ENCODE results near the gene FNDC10.
"Not testable (repeated sequence)": the region's sequence is repeated elsewhere in the genome, so short reads cannot be mapped to it uniquely, and the experiment has no call there.

The FNDC10 gene

DNA sequence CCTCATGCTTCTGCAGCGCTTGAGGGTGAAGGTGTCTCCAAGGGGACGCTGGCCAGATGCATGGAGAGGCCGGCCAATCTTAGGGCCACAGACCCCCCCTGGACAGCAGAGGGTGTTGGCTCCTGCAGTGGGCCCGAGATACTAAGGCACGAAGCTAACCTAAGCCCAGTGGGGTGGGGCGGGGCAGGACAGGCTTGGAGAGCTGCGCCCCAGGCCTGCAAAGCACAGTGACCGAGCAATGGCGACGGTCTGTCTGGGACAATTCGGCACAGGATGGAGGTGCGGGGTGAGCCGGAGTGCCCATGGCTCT lies 1.3 kb downstream of the FNDC10 start:
- DNase-seq: no peak

DNA sequence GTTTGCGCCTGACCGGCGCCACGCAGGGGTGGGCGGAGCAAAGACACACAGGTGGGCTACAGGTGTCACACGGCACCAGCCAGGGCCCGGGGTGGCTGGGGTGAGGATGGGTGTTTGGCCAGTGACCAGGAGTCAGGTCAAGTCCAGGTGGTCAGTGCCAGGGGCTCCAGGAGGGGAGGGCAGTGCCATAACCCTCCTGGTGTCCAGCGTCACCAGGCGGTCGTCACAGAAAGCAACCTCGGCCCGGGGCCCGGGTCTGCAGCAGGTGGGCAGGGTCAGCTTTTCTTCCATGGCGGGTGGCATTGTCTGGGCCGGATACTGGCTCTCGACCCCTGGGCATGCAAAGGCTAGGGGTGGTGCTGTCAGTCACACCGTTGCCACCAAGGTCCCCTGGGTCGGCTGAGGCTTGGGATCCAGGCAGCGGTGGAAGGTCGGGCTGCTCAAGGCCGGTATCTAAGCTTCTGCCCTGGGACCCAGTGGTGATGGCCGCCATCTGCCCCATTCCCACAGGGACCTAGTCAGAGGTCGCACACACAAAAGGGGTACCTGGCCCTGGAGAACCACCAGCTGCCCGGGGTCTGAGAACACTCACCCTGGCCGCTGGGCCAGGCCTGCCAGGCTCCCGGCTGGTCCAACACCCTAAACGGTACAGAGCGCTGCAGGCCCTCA lies 1.8 kb downstream of the FNDC10 start:
- no peak for DNase-seq

DNA sequence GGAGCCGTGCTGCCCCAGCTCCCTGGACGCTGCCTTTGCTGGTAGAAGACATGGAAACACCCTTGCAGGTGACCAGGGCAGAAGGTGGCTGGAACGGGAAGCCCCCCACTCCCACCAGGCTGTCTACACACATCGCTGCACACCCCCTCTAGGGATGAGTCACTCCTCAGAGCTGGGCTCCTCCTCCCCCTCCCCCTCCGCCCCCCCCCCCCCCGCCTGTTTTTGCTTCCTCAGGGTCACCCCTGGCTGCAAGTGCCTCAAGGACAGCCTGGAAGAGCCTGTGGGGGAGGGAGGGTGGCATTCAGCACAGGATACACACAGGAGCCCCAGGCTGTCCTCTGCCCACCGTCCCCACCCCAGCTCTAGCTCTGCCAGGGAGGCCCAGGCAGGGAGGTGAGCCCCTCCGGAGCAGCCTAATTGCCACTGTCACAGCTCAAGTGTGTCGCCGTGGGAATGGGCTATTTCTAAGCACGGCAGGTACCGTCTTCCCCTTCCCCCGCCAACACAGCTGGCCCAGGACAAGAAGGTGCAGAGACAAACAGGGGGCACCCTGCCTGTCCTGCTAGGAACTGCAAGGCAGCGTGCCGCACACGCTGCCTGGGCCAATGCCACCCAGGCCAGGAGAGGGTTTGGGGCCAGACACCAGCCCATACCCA lies 2.5 kb downstream of the FNDC10 start:
- no peak for DNase-seq

DNA sequence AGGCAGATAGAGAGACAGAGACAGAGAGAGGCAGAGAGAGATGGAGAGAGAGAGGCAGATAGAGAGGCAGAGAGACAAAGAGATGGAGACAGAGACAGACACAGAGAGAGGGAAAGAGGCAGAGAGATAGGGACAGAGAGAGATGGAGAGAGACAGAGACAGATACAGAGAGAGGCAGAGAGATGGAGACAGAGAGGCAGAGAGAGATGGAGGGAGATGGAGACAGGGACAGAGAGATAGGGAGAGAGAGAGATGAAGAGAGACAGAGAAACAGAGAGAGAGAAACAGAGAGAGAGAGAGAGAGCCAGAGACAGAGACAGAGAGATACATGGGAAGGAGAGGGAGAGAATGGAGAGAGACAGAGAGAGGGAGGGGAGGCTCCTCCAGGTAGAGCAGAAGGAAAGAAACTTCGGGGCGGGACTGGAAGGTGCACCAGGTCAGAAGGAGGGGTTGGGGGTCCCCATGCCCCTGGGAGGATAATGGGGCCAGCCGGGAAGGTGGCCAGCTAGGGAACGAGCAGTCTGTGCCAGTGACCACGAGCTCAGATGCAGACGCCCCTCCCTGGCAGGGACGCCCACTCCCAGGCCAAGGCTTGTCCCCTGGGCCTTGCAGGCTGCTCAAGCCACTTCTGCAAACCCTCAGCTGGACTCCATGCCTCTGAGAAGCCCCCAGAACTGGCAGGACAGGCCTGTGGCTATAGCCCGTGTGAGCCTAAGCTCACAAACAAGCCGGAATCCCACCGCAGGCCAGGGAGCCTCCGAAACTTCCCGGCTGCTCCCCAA lies 3.3 kb downstream of the FNDC10 start:
- no peak for DNase-seq

DNA sequence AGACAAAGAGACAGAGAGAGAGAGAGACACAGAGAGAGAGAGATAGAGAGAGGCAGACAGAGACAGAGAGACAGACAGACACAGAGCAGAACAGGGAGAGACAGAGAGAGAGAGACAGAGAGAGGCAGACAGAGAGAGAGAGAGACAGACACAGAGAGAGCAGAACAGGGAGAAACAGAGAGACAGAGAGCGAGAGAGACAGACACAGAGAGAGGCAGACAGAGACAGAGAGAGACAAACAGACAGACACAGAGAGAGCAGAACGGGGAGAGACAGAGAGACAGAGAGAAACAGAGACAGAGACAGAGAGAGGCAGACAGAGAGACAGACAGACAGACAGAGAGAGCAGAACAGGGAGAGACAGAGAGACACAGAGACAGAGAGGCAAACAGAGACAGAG lies 4.6 kb downstream of the FNDC10 start:
- DNase-seq: not testable (repeated sequence)

DNA sequence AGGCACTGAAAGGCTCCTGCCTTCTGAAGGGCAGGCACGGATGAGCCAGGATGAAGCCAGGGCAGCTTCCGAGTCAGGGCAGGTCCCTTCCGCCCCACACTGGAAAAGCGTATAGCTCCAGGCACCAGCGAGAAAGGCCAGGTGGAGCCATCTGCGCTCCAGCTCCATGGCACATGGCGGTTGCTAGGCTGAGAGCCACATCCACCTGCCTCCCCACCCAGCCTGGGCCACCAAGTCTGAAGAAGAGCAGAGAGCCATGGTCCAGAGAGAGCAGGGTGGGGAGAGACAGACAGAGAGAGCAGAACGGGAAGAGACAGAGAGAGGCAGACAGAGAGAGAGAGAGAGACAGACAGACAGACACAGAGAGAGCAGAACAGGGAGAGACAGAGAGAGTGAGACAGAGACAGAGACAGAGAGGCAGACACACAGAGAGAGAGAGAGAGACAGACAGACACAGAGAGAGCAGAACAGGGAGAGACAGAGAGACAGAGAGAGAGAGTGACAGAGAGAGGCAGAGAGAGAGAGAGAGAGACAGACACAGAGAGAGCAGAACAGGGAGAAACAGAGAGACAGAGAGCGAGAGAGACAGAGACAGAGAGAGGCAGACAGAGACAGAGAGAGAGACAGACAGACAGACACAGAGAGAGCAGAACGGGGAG lies 5.2 kb downstream of the FNDC10 start:
- no peak for DNase-seq

DNA sequence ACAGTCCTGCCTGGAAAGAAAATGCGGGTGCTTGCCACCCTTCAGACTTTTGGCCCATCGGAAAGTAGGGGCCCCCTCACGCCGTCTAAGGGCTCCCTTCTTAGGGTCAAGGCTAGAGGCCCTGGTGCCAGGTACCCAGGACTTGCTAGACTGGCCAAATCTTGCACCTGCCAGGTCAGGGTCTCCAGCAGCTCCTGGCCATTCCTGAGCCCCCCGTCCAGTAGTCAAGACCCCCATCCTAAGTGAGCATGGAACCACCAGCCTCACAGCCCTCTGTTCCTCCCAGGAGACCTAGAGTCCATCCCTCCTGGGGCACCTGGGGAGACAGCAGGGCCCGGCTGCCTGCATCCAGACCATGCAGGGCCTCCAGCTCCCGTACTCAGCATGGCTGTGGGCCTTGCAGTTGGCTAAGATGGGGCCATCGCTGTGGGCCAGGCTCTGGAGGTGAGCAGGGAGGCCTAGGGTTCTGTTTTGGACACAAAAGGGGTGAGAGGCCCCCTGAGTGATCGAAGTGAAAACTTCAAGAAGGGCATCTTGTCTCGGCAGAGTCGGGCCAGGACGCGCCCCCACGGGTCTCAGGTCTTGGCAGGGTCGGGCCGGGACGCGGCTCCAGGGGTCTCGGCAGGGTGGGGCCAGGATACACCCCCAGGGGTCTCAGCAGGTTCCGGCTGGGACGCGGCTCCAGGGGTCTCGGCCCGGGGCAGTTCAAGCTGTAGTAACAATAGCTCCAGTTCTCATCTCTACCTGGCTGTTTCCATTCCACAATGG lies 5.9 kb downstream of the FNDC10 start:
- DNase-seq: no peak

DNA sequence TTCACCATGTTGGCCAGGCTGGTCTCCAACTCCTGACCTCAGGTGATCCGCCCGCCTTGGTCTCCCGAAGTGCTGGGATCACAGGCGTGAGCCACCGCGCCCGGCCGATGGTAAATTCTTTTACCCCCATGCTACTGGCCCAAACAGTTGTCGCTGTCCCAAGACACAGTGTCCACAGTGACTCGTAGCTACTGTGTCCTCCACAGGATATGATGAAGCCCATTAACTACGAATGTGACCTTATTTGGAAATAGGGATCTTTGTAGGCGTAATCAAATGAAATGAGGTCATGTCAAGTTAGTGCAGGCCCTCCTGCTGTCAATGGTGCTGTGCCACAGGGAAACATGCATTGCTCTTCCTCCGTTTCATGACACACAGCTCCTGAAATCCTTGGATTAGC lies 8.5 kb downstream of the FNDC10 start:
- DNase-seq: no peak

DNA sequence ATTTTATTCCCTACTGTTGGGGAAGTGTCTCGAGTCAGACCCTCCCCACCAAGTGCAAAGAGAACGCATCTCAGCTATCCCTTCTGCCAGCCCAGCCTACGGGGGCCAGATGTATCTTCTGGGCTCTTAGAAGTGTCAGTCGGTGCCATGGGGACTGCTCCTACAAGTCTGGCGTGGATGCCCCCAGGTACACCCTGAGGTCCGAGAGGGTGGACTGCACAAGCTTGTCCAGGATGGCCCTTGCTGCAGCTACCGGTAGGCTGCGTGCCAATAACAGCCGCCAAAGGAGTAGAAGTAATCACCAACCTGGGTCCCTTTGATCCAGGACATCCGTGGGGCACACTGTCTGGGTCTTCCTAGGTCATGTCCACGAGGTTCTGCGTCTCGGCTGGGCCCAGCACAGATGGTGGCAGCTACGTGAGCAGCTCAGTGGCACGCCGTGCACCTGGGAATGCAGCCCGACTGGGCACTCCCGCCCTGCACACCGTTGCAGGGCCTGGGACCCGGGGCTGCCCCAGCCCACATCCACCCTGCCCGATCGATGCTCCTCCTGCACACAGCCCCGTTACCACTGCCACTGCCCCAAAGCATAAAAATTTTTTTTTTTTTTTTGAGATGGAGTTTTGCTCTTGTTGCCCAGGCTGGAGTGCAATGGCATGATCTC lies 16.5 kb downstream of the FNDC10 start:
- DNase-seq: no peak

DNA sequence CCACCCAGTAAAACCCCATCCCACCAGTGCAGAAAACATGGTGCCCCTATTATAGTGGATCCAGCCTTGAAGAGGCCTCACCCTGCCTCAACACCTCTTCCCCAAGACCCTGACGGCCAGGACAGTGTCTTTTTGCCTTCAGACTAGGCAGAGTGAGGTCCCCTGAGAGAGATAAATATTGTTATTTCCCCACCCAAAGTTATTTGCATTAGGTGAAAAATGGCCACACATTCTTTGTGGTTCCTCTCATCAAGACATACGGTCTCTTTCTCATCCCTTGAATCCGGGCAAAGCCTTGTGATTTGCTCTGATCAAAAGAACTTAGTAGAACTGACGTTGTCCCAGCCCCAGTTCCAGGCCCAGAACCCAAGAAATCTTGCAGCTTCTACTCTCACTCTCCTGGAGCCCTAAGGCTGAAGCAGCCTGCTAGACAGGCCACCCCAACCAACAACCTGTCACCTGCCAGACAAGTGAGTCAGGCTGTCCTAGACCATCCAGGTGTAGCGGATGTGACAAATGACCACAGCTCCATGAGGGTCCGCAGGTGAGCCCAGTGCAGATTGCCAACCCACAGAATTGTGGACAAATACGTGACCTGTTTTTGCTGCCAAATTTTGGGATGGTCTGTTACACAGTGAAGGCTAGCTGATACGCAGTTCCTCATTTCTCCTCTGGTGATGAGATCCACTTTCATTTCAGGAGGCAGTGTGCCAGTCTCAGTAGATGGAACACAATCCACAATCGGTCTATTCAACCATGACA lies 17.2 kb downstream of the FNDC10 start:
- no peak for DNase-seq

DNA sequence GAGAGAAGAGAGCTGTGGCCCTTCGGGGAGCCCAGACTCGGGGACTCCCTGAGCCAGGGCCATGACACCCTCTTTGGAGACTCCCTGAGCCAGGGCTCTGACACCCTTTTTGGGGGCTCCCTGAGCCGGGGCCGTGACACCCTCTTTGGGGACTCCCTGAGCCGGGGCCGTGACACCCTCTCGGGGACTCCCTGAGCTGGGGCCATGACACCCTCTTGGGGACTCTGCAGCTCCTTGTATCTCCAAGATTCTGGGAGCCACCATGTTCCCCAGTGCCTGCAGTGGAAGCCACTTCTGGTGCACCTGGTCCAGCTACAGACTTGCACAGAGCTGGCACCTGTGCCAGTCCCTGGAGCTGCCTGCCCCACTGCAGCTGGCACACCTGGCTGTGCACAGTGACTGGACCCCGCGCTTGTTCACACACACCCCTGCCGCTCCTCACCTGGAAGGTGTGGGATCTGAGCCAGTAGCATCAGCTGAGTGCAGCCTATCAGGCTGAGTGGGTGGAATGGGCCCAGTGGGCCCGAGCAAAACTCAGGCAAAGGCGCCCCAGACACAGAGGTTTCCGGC lies 21.5 kb downstream of the FNDC10 start:
- no peak for DNase-seq

DNA sequence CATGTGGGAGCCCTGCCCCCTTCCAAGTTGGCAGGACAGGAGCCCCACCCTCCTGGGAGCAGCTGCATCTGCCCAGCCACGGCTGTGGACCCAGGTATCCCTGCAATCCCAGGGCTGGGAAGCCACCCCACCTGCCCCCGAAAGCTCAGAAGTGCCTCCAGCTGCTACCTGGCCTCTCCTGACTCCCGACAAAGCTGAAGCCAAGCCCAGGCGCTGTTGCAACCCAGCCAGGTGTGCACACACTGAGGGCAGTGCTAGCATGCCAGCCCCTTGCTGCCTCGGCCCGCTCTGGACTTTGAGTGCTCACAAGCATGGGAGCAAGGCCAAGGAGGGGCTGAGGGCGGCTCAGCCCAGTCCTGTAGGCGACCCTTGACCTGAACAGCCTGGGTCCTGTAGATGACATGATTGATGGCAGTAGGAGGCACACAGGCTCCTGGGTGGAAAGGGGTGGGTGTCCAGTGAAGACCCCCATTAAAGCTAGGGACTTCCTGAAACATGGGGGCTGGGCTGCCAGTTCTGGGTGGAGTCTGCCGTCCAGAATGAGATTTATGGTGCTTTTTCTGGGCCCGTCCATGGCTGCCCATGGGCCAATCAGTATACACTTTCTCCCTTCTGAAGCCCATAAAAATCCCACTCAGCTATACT lies 22.4 kb downstream of the FNDC10 start:
- no peak for DNase-seq

DNA sequence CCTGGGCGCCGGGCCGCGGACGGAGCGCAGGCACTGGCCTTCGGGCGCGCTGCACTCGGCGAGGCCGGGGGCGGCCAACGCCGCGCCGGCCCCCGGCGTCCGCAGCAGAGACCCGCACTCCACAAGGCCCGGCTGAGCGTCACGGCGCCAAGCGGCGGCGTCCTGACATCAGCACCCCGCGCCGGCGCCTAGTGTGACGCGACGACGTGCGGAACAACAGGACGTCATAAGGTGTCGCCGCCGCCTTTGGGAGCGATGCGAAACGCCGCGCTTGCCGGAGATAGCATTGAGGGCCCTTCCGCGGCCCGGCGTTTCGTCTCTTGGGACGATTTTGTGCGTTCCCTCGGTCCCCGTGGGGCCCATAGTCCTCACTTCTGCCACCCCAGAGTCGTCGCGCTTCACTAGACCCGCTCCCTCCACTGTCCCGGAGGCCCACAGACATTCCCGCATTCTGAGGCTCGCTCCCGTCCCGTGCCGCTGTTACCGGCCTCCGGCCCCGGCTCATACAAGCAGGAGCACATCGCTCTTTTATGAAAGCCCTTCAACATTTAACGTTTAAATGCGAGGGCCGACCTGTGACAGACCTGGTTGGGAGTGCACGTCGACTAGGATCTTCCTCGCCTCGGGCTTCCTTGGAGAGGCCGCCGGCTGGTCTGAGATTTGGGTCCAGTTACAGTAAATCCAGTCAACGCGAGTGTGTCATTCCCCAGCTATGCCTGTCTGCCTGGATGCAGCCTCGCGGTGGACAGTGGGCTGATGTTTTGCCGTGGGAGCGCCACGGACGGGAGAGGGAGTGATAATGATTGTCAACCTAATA lies 25.0 kb downstream of the FNDC10 start, which contains the start of gene SSU72:
TSS of gene SSU72 (minus strand) at position 143 of the 817 bp plus-strand sequence. CDS start 306 bp downstream, outside the sequence.
- peak; percentile 94 for DNase-seq

DNA sequence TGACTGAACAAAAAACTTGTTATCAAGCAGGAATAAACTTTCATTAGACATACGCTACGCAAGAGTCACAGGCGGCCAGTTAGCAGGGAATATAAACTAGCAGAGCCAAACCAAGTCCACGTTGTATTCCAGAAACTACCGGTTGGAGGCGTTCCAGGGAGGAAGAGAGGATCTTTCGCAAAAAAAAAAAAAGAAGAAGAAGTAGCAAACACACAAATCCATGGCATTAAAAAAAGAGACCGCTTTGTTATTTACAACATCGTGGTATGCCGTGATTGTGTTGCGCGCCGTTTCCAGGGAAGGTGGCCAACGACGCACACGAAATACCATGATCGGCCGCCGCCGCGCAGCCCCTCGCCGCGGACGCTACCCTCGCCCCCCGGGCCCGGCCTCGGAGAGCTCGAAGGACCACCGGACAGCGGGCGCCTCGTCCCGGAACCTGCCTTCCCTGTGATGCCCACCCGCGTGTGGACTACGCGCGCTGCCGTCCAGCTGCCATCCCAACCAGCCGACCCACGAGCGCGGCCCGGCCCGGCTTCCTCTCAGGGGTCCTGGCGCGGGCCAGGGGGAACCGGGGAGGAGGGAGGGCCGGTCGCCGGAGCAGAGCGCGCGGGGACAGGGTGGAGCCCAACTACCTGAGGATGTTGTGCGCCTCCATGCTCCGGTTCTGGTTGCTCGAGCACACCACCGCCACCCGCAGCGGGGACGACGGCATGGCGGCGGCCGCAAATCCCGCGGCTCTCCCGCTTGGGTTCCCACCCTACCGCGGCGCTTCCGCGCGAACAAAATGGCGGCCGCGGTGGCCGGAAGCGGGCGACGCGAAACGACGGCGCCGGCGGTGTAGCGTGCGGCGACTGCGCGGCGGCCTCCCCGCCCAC lies 25.9 kb downstream of the FNDC10 start:
- peak; percentile 74 for DNase-seq

DNA sequence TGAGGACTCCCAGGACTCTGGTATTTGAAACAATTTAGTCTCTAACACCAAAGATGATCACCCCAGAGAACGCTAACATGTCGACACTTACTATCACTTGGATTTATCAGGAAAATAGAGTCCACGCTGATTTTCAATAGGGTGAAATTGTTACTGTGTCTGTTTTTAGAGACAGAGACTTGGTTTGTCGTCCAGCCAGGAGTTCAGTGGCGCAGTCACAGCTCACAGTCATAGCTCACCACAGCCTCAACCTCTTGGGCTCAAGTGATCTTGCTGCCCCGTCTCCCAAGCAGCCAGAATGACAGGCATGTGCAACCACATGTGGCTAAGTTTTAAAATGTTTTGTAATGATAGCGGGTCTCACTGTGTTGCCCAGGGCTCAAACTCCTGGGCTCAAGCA lies 30.6 kb downstream of the FNDC10 start:
- no peak for DNase-seq

DNA sequence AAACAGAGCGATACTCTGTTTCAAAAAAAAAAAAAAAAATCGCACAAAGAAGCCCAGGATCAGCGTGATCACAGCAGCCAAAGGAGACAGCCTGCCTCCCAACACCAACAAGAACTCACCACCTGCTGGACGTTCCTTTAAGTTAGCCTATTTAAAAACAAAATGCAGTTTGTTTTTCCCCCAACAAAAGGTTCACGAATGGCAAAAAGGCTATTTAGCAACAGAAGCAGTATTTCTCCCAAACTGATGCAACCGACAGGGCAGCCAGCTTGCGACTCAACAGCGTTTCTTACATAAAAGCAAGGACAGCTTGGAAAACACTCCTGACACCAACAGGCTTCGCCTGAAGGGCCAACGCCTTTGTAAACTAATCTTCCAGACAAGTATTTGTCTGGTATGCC lies 32.0 kb downstream of the FNDC10 start:
- DNase-seq: no peak

DNA sequence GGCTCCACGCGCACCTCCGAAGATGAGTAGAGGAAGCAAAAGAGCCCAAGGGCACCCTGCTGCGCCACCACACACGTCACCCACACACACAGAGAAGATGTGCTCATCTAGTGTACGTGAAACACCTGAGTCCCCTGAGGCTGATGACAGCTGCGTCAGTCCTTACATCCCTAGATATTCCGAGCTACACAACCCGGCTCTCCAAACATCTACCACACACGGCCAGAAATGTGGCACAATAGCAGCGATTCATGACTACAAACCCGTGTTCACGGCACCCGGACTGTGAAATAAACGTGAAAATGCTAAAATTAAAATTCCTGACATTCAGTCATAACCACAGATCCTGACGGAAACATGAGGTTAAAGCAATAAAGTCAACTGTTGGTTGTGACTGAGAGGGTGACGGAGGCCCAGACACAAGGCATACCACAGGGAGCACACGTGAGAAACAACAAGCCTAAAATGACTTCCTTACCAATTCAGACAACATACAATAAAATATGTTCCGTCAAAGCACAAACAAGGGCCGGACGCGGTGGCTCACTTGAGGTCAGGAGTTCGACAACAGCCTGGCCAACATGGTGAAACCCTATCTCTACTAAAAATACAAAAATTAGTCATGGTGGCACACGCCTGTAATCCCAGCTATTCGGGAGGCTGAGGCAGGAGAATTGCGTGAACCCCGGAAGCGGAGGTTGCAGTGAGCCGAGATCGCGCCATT lies 32.6 kb downstream of the FNDC10 start:
- no peak for DNase-seq

DNA sequence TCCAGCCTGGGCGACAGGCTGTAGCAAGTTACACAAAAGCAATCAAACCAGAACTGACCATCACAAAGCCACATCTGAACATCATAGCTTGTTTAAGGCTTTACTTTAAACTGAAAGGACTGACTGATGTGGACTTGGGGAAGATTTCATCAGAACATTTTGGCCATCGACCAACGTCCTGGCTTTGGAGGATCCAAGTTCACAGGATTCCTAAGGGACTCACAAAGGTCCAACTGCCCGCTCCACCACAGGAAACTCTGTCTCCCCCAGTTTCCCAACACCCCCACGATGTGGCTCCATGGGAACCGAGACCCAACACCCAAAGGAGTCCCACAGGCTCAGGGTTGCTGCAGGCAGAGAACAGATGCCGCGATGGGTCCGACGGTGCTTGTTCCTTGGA lies 34.6 kb downstream of the FNDC10 start:
- DNase-seq: no peak

Measured in activated naive CD4-positive, alpha-beta T cell treated with anti-CD3 and anti-CD28 coated beads, Interleukin-2, amount 50 U/mL, for 16 hours (primary cell).